GM12874 (cell line): Measurements from ENCODE around the gene SP2.

Experiments
- TF ChIP-seq, protein P1 (sequence below): IDR thresholded peaks from 2 replicates; pipeline ENCODE4 v1.5.1; 2011; ENCODE audit warnings: low read depth, mild to moderate bottlenecking, control low read depth, low read length, moderate library complexity; ENCODE audit not compliant: insufficient read depth

SP2 gene

DNA sequence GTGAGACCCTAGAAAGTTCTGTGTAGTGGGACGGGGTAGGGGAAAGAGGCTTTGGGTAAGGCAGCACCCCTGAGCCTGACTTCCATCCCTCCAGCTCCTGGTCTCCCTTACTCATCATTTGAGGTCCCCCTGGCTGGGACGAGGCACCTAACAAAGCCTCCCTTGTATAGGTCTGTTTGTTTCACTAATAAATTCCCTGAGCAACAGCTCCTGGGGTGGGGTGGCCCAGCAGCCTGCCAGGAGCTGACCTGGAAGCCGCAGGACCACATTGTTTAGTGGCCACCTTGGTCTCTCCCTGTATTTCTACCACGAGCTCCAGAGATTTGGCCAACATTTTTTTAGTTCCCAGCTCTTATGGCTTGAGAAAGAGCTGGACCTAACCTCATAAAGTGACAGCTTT lies 54.4 kb downstream of the SP2 start:
- TF ChIP-seq, protein P1, sequence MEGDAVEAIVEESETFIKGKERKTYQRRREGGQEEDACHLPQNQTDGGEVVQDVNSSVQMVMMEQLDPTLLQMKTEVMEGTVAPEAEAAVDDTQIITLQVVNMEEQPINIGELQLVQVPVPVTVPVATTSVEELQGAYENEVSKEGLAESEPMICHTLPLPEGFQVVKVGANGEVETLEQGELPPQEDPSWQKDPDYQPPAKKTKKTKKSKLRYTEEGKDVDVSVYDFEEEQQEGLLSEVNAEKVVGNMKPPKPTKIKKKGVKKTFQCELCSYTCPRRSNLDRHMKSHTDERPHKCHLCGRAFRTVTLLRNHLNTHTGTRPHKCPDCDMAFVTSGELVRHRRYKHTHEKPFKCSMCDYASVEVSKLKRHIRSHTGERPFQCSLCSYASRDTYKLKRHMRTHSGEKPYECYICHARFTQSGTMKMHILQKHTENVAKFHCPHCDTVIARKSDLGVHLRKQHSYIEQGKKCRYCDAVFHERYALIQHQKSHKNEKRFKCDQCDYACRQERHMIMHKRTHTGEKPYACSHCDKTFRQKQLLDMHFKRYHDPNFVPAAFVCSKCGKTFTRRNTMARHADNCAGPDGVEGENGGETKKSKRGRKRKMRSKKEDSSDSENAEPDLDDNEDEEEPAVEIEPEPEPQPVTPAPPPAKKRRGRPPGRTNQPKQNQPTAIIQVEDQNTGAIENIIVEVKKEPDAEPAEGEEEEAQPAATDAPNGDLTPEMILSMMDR: no peak

DNA sequence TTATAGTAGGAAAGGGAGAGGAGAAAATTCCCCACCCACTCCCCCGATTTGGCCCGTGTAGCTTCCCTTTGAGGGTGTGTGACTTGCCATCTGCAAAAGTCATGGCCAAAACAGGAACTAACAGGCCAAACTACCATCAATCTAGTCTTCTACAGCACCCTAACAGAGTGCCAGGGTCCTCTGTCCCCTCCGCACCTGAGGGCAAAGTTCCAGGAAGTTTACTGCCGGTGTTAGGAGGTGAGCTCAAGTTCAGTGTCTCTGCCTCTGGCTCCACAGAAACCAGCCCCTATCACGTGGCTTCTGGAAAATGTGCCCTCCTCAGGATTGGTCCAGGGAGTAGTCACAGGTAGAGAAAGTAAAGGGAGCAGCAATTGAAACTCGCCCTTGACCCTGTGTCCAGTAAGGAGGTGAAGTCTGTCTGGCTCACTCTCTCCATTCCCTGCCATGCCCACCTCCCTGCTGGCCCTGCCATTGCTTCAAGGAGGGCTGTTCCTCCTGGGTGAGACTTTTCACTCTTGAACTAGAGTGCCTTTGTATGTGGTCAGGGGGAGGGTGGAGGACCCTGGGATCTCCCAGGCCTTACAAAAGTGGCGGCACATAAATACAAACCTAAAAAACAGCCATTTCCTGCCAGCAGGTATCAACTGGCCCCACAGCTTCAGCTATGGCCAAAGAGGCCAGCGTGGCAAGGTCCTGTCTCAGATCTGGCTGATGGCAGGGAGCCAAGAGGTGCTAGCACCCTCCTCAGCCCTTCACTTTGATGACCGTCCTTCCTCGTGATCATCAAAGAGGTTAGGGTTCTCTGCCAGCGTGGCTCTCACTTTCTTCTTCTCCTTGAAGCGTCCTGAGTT lies 56.4 kb downstream of the SP2 start:
- TF ChIP-seq, protein P1: no peak

DNA sequence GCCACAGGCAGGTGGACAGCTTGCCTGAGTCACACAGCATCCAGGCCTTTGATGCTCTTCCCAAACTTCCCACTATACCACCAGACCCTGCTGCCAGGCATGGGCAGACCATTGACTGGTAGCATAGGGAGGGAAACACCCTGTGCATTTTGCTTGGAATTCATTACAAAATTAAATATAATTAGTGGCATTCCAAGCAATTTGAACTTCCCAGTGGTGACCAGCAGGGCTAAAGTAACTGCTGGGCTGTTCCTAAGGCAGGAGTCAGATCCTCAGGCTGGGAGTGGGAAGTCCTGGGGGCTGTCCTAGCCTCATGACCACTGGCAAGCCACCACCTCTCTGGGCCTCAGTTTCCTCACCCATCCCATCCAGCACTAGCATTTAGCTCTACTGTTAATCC lies 57.9 kb downstream of the SP2 start:
- TF ChIP-seq, protein P1: no peak

DNA sequence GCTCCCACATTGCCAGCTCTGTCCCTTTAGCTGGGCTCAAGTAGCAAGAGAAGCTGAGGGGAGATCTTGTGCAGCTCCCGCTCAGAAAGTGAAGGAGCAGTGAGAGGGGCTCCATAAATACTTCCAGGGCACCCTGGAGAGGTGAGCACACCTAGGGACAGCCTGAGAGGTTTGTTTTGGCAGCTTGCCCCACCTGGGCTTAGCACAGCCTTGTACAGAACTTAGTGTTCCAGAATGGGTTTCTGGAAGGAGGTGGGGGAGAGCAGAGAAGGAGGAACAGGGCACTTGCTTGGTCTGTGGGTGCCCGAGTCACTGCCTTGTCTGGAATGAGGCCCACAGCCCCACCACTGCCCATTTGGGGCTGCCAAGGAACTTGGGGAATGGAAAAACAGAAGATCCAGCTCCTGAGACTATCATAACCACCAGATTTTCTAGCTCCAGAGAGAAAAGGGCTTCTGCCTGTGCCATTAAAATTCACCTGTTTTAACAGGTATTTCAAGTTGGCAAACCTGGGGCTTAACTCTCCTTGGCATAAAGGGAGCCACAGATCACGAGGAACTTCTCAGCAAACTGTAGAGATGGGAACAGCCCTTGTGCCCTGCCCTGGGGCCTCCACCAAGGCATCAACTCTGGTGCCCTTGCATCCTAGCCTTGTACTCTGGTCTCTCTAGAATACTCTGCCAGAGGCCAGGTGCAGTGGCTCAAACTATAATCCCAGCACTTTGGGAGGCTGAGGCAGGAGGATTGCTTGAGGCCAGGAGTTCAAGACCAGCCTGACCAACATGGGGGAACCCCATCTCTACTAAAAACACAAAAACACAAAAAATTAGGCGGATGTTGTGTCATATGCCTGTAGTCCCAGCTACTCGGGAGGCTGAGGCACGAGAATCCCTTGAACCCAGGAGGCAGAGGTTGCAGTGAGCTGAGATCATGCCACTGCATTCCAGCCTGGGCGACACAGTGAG lies 59.7 kb downstream of the SP2 start:
- TF ChIP-seq, protein P1: no peak

DNA sequence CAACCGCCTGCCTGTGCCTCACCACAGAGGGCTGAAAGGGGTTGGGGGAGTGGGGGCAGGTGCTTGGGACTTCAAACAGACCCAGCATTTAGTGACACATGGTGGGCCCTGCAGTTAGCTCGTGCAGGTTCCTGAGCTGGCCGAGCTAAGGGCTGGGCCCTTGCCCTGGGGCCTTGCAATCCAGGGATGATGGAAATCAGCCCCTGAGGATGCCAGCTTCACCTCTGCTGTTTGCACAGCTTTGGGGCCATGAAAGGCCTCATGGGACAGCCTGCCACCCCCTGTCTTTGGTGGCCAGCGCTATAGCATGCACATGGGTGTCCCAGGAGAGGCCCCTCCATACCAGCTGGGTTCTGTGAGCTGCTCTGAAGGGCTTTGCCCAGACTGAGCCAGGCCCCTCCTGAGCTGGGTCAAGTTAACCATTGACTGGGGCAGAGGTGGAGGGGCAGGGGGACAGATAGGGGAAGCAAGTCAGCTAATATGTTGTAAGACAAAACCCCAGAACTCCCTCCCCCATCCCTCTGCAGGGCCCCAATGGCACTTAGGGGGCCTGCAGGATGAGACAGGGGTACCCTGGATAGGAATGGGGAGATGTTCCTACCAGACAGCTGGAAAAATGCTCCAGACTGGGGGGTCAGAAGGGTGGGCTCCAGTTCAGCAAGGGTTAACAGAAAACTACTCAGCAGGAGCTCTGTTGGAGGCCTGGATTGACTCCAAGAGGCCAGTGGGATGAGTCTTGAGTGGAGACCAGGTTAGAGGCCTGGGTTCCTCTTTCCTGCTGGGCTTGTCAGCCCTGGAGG lies 61.0 kb downstream of the SP2 start:
- TF ChIP-seq, protein P1: no peak

DNA sequence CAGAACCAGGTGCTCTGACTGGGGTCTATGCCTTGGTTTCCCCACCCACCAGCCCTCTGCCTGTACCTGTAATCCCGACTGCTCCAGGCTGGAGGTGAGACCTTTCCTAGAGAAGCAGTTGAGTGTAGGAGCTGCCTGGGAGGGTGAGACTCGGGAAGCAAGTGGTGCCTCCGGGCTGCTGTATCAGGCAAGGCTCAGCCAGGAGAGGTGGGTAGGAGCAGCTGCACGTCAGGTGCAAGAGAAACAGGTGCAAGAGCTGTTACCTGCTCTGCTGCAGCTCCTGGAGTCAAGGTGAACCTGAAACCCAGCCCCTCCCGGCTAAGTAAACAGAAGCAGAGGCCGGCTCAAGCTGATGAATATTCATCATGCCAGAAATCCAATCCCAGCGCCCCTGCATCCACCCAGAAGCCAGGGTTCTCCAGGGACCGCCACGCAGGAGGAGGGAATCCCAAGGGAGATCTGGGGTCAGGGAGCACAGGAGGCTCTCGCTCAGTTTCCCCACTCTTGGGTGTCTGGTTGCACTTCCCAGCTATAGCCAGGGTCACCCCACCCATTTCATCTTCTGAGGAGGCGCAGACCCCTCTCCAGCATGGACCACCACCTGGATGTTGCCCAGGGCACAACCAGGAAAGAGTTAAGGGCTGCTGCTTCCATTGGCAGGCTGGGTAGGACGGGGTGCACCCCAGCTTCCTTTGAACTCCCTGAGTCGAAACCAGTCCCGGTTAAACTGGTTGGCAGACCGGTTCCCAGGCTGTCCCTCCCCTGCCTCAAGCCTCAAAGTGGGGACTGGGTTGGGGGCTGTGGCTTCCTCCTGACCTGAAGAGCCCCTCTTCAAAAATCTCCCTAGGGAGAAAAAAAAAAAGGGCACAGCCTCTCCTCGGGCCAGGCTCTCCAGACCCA lies 61.8 kb downstream of the SP2 start, which contains the start of gene PRR15L:
PRR15L (minus strand) TSS at position 293 of the 900 bp plus-strand sequence. CDS start 4,649 bp downstream, outside the sequence.
- TF ChIP-seq, protein P1: no peak
